GM21723 (cell line): ENCODE results near the gene PGA4.
"Not testable (repeated sequence)": the region's sequence is repeated elsewhere in the genome, so short reads cannot be mapped to it uniquely, and the experiment has no call there.

Source experiments
- ATAC-seq: cut with Tn5 transposase; IDR thresholded peaks from one replicate; pipeline ENCODE4 v1.9.1; 2021; ENCODE audit warnings: mild to moderate bottlenecking, moderate library complexity; ENCODE audit not compliant: unreplicated experiment

The PGA4 gene

GRCh38 chr11:61222047-61222446, at the start of gene PGA4:
PGA4 (plus strand) TSS chr11:61222347; CDS start chr11:61222401, 54 bp downstream.
- ATAC-seq, result not testable (repeated sequence)

GRCh38 chr11:61172356-61172755, 49.8 kb upstream of the PGA4 start:
- no peak for ATAC-seq

GRCh38 chr11:61172888-61173287, 49.3 kb upstream of the PGA4 start:
- ATAC-seq, result no peak

- ATAC-seq, result no peak
Measured at GRCh38 chr11:61173456-61173855, 48.7 kb upstream of the PGA4 start.

- ATAC-seq, result no peak
Measured at GRCh38 chr11:61174273-61174672, 47.9 kb upstream of the PGA4 start.

- no peak for ATAC-seq
Measured at GRCh38 chr11:61174949-61175348, 47.2 kb upstream of the PGA4 start.

GRCh38 chr11:61176446-61176845, 45.7 kb upstream of the PGA4 start:
- ATAC-seq, result no peak

- not testable (repeated sequence) for ATAC-seq
Measured at GRCh38 chr11:61180205-61180604, 41.9 kb upstream of the PGA4 start.

- ATAC-seq, result no peak
Measured at GRCh38 chr11:61181489-61181888, 40.7 kb upstream of the PGA4 start.

GRCh38 chr11:61183645-61184044, 38.5 kb upstream of the PGA4 start:
- no peak for ATAC-seq

- no peak for ATAC-seq
Measured at GRCh38 chr11:61186504-61186903, 35.6 kb upstream of the PGA4 start.

GRCh38 chr11:61187505-61188130, 34.5 kb upstream of the PGA4 start:
- ATAC-seq, result no peak

- no peak for ATAC-seq
Measured at GRCh38 chr11:61189933-61190332, 32.2 kb upstream of the PGA4 start.

- ATAC-seq, result no peak
Measured at GRCh38 chr11:61193596-61193995, 28.6 kb upstream of the PGA4 start.

GRCh38 chr11:61194169-61194671, 27.9 kb upstream of the PGA4 start:
- no peak for ATAC-seq

- ATAC-seq, result no peak
Measured at GRCh38 chr11:61194981-61195695, 27.0 kb upstream of the PGA4 start.

GRCh38 chr11:61195719-61196118, 26.4 kb upstream of the PGA4 start:
- ATAC-seq, result no peak

GRCh38 chr11:61198361-61198760, 23.8 kb upstream of the PGA4 start:
- ATAC-seq, result no peak

GRCh38 chr11:61198948-61199523, 23.1 kb upstream of the PGA4 start:
- ATAC-seq, result no peak

GRCh38 chr11:61201476-61201875, 20.7 kb upstream of the PGA4 start:
- ATAC-seq, result no peak

GRCh38 chr11:61202950-61203746, 19.0 kb upstream of the PGA4 start, which contains the start of gene PGA3:
PGA3 (plus strand) TSS chr11:61203515; CDS start chr11:61203565, 50 bp downstream.
- not testable (repeated sequence) for ATAC-seq
